Amygdala (tissue), 56 donors: ENCODE results near the gene BCL2L12.
"Not testable (repeated sequence)": the region's sequence is repeated elsewhere in the genome, so short reads cannot be mapped to it uniquely, and the experiment has no call there.

Experiments
- DNase-seq, 56 donors: peaks; one replicate each; lab custom pipeline; 2025; lab: John Stamatoyannopoulos, UW

Gene BCL2L12

GRCh38 chr19:49665351-49666119 is at the start of gene BCL2L12, which contains the start of gene IRF3:
TSS of gene BCL2L12 (plus strand) at chr19:49665933. CDS start at chr19:49666693, 760 bp downstream.
TSS of gene IRF3 (minus strand) at chr19:49665857. CDS start at chr19:49664838, 1,019 bp downstream.
- DNase-seq, result peak; percentile 48 to 97 (median 90)

GRCh38 chr19:49616532-49616931 is 49.2 kb upstream of the BCL2L12 start:
- DNase-seq, result no peak

GRCh38 chr19:49616945-49617344 is 48.8 kb upstream of the BCL2L12 start:
- no peak for DNase-seq

- DNase-seq, result not testable (repeated sequence)
Measured at GRCh38 chr19:49617860-49618259, 47.9 kb upstream of the BCL2L12 start.

GRCh38 chr19:49624967-49625910 is 40.5 kb upstream of the BCL2L12 start:
- no peak for DNase-seq

- DNase-seq, result no peak
Measured at GRCh38 chr19:49626226-49626625, 39.5 kb upstream of the BCL2L12 start.

GRCh38 chr19:49629659-49630058 is 36.1 kb upstream of the BCL2L12 start:
- DNase-seq, result no peak

GRCh38 chr19:49631014-49631588 is 34.6 kb upstream of the BCL2L12 start:
- peak in 1 of 56 donors; percentile 18 for DNase-seq

- no peak for DNase-seq
Measured at GRCh38 chr19:49631610-49632192, 34.0 kb upstream of the BCL2L12 start.

GRCh38 chr19:49632576-49632975 is 33.2 kb upstream of the BCL2L12 start:
- DNase-seq, result no peak

GRCh38 chr19:49633273-49633672 is 32.5 kb upstream of the BCL2L12 start:
- peak in 1 of 56 donors; percentile 39 for DNase-seq

- DNase-seq, result no peak
Measured at GRCh38 chr19:49635530-49636232, 30.1 kb upstream of the BCL2L12 start.

- peak in 1 of 56 donors; percentile 13 for DNase-seq
Measured at GRCh38 chr19:49636233-49636932, 29.4 kb upstream of the BCL2L12 start.

GRCh38 chr19:49637821-49638738 is 27.7 kb upstream of the BCL2L12 start:
- peak in 12 of 56 donors; percentile 4 to 43 (median 17) for DNase-seq

GRCh38 chr19:49639401-49640112 is 26.2 kb upstream of the BCL2L12 start:
- DNase-seq, result no peak

GRCh38 chr19:49640113-49640898 is 25.4 kb upstream of the BCL2L12 start, which contains the start of gene RRAS:
TSS of gene RRAS (minus strand) at chr19:49640143. CDS start at chr19:49640098, 45 bp downstream.
- peak; percentile 36 to 100 (median 98) for DNase-seq
